ENCODE measurements around the gene SERINC3. TPM values are rescaled to one million over a fixed set of nuclear protein-coding genes. Genes with fewer than 3 reads are reported as not detected.

Gene SERINC3
- total and polyA plus RNA-seq, 2 of the 13 experiments (the other 11 are each of a cell fraction or from before 2014, with no cell fraction given), result 82.0 to 226 TPM

GRCh38 chr20:44465001-44465560 is 56.8 kb downstream of the SERINC3 start:
- no TSS peak for BruUV-seq (replicated peaks)
- intact Hi-C loops (cut with micrococcal nuclease; ENCODE audit: unreplicated experiment), result no loop called here
- TF ChIP-seq TFAP4 (IDR thresholded peaks at IDR 0.05; ENCODE audit: borderline replicate concordance, low read depth), result peak; percentile 83; the same call in 1 of the 2 replicates
- no peak for TF ChIP-seq SIN3A (IDR thresholded peaks at IDR 0.05; ENCODE audit: borderline replicate concordance, low read depth, low read length)
- no peak for TF ChIP-seq DPF2 (CRISPR knock-in tag; IDR thresholded peaks at IDR 0.05; ENCODE audit: borderline replicate concordance, low read depth)
- 0 out of 2 replicates have a peak, but pooled peaks have one; percentile 18 for TF ChIP-seq SALL1 (CRISPR knock-in tag; IDR thresholded peaks at IDR 0.05)
- 0 out of 2 replicates have a peak, but pooled peaks have one; percentile 12 for TF ChIP-seq SAP130 (CRISPR knock-in tag; IDR thresholded peaks at IDR 0.05; ENCODE audit: low read depth)
- FAIRE-seq (no peak), DNase-seq (ENCODE audit: low spot score) (no peak), ATAC-seq (no peak)
- WGBS (ENCODE audit: low lambda C conversion rate), result 27% methylated on average over 3 of the region's 3 CpGs
- H3K9ac ChIP-seq (ENCODE audit: insufficient read depth, low read depth, low read length), result no peak overlapping the region
- peaks cover 67% of the 10 kb centered on the region for H3K4me1 ChIP-seq (ENCODE audit: insufficient read depth, low read length)
- no peak overlapping the region for H3K27ac ChIP-seq (ENCODE audit: extremely low read length, insufficient read depth, low read length)
- H4K20me1 ChIP-seq (ENCODE audit: insufficient read depth, low read length), result no peaks in the 10 kb centered on the region
- no peaks in the 10 kb centered on the region for H3K36me3 ChIP-seq (replicated peaks in 1 of 2; ENCODE audit: control insufficient read depth in 1 of 2, insufficient read depth in 2 of 2, low read length in 2 of 2)
- H3K4me2 ChIP-seq (ENCODE audit: low read depth, low read length), result no peak overlapping the region
- no peaks in the 10 kb centered on the region for H3K9me3 ChIP-seq (ENCODE audit: low read length)
- H3K4me3 ChIP-seq (replicated peaks in 1 of 3; ENCODE audit: insufficient read depth in 1 of 3, low read depth in 2 of 3, low read length in 3 of 3), result no peak overlapping the region
- CTCF ChIA-PET (ENCODE audit: low intra/inter-chr PET ratio, low total read pairs), result no interaction called here
- no peaks in the 10 kb centered on the region for H3K27me3 ChIP-seq (ENCODE audit: control insufficient read depth in 1 of 2, insufficient read depth in 2 of 2, low read length in 2 of 2)
- in situ Hi-C loops (cut with HindIII; ENCODE audit: extremely low pct_ligation_motif_present, low pct_unique_long_range_greater_than_20kb), result no loop called here
- H3K79me2 ChIP-seq (ENCODE audit: insufficient read depth, low read length), result no peaks in the 10 kb centered on the region
- no peak overlapping the region for H2AFZ ChIP-seq (ENCODE audit: low read length)
- POLR2A ChIA-PET, result interaction anchor here (0.8 to 1.3 kb wide), 3 partner anchors 10 to 53 kb away, joined by 3 to 5 read pairs (median 5); partner anchors contain the start of gene TTPAL

GRCh38 chr20:44464514-44464913 is 57.4 kb downstream of the SERINC3 start:
- no peaks in the 10 kb centered on the region for H3K79me2 ChIP-seq (ENCODE audit: insufficient read depth, low read length)
- H4K20me1 ChIP-seq (ENCODE audit: insufficient read depth, low read length), result no peaks in the 10 kb centered on the region
- no peak overlapping the region for H2AFZ ChIP-seq (ENCODE audit: low read length)
- ATAC-seq, result no peak
- no peak overlapping the region for H3K4me3 ChIP-seq (replicated peaks in 1 of 3; ENCODE audit: insufficient read depth in 1 of 3, low read depth in 2 of 3, low read length in 3 of 3)
- no peak overlapping the region for H3K4me2 ChIP-seq (ENCODE audit: low read depth, low read length)
- no peaks in the 10 kb centered on the region for H3K9me3 ChIP-seq (ENCODE audit: low read length)
- peaks cover 72% of the 10 kb centered on the region for H3K4me1 ChIP-seq (ENCODE audit: insufficient read depth, low read length)
- no peak overlapping the region for H3K27ac ChIP-seq (ENCODE audit: extremely low read length, insufficient read depth, low read length)
- BruUV-seq (replicated peaks), result no TSS peak
- peak; percentile 49 for DNase-seq (ENCODE audit: low spot score)
- intact Hi-C loops (cut with micrococcal nuclease; ENCODE audit: unreplicated experiment), result no loop called here
- WGBS (ENCODE audit: low lambda C conversion rate), result 63% methylated on average over 3 of the region's 3 CpGs
- CTCF ChIA-PET (ENCODE audit: low intra/inter-chr PET ratio, low total read pairs), result no interaction called here
- in situ Hi-C loops (cut with HindIII; ENCODE audit: extremely low pct_ligation_motif_present, low pct_unique_long_range_greater_than_20kb), result loop anchor here (5.0 kb wide), 1 partner anchor 72 kb away; no protein-coding TSS in a partner anchor
- no peaks in the 10 kb centered on the region for H3K27me3 ChIP-seq (ENCODE audit: control insufficient read depth in 1 of 2, insufficient read depth in 2 of 2, low read length in 2 of 2)
- POLR2A ChIA-PET, result interaction anchor here (0.8 to 1.3 kb wide), 3 partner anchors 11 to 53 kb away, joined by 3 to 5 read pairs (median 5); partner anchors contain the start of gene TTPAL
- FAIRE-seq, result no peak
- no peaks in the 10 kb centered on the region for H3K36me3 ChIP-seq (replicated peaks in 1 of 2; ENCODE audit: control insufficient read depth in 1 of 2, insufficient read depth in 2 of 2, low read length in 2 of 2)
- no peak overlapping the region for H3K9ac ChIP-seq (ENCODE audit: insufficient read depth, low read depth, low read length)
- 0 out of 2 replicates have a peak, but pooled peaks have one; percentile 22 for TF ChIP-seq KDM1A (CRISPR knock-in tag; IDR thresholded peaks at IDR 0.05)
- TF ChIP-seq ZKSCAN1 (IDR thresholded peaks at IDR 0.05; ENCODE audit: low read length), result peak; percentile 73
- no peak for TF ChIP-seq ZNF580 (CRISPR knock-in tag; IDR thresholded peaks at IDR 0.05; ENCODE audit: borderline replicate concordance, low read depth)
- no peak for TF ChIP-seq HMGXB3 (CRISPR knock-in tag; IDR thresholded peaks at IDR 0.05; ENCODE audit: borderline replicate concordance)
- TF ChIP-seq GATAD2A (CRISPR knock-in tag; IDR thresholded peaks at IDR 0.05), result 0 out of 2 replicates have a peak, but pooled peaks have one; percentile 2
- TF ChIP-seq NKX3-1 (CRISPR knock-in tag; IDR thresholded peaks at IDR 0.05), result no peak
- TF ChIP-seq SALL2 (CRISPR knock-in tag; IDR thresholded peaks at IDR 0.05), result no peak
- peak; percentile 21; the same call in 1 of the 2 replicates for TF ChIP-seq CEBPB (IDR thresholded peaks at IDR 0.05; ENCODE audit: borderline replicate concordance, low read depth, low read length)
- no peak for TF ChIP-seq ZNF577 (CRISPR knock-in tag; IDR thresholded peaks at IDR 0.05; ENCODE audit: borderline replicate concordance, low read depth)
